Measurements from ENCODE around the gene IFT88. TPM values are rescaled to one million over a fixed set of nuclear protein-coding genes. Genes with fewer than 3 reads are reported as not detected.

IFT88 gene
- polyA plus RNA-seq, 1 donor from 2014 or later: 32.7 TPM

DNA sequence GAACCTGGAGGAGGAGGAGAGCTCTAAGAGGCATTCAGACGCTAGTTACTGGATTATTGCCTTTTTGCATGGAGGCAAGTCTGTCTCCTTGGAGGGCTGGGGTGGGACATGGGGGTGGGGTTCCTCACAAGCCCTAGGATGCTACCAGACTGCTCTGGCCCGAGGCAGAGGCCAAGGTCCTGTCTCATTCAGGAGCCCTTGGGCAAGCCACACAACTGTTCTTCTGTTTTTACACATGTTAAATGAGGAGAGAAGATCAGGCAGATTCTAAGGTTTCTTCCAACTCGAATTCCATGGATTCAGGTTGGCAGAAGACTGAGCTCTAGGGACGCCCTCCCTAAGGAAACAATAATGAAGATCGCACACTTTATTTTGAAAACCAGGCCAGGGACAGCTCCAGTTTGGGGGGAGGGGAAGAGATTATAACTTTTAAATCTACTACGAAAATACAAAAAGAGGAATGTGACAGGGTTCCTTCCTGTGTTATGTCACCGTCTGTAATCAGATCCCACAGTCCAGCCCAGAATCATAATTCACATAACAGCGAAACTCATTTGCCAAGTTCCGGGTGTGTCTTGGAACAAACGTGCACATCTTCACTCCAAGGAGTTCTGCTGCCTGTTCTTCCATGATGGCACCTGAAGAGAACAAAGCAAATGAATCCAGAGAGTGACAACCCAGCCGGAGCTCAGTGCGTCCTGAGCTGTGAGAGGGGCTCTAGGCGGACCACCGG is 161.8 kb downstream of the IFT88 start:
- H3K9me3 ChIP-seq (ENCODE audit: low read length): no peaks in the 10 kb centered on the region
- no peaks in the 10 kb centered on the region for H3K9me2 ChIP-seq (ENCODE audit: insufficient read depth, low read length)
- TF ChIP-seq SMC3 (conservative IDR thresholded peaks at IDR 0.05; ENCODE audit: poor library complexity) (no peak), POLR2AphosphoS5 (IDR thresholded peaks at IDR 0.05) (no peak), RAD21 (conservative IDR thresholded peaks at IDR 0.05) (no peak)
- no peak overlapping the region for H3K27ac ChIP-seq (ENCODE audit: low read length)
- no peaks in the 10 kb centered on the region for H4K20me1 ChIP-seq (ENCODE audit: insufficient read depth)
- no peak overlapping the region for H3K4me2 ChIP-seq (ENCODE audit: low read length)
- no peaks in the 10 kb centered on the region for H3K79me2 ChIP-seq (replicated peaks; ENCODE audit: insufficient read depth, low read length)
- H3K27me3 ChIP-seq (ENCODE audit: insufficient read depth, low read depth, low read length): no peaks in the 10 kb centered on the region
- H2AFZ ChIP-seq (ENCODE audit: low read depth, low read length): no peak overlapping the region
- no peaks in the 10 kb centered on the region for H3F3A ChIP-seq (ENCODE audit: insufficient read depth, low read length, poor library complexity, severe bottlenecking)
- no peak overlapping the region for H3K9ac ChIP-seq (ENCODE audit: low read length)
- H3K36me3 ChIP-seq (ENCODE audit: insufficient read depth, low read length): no peaks in the 10 kb centered on the region
- no peak overlapping the region for H3K4me3 ChIP-seq (ENCODE audit: low read length)

DNA sequence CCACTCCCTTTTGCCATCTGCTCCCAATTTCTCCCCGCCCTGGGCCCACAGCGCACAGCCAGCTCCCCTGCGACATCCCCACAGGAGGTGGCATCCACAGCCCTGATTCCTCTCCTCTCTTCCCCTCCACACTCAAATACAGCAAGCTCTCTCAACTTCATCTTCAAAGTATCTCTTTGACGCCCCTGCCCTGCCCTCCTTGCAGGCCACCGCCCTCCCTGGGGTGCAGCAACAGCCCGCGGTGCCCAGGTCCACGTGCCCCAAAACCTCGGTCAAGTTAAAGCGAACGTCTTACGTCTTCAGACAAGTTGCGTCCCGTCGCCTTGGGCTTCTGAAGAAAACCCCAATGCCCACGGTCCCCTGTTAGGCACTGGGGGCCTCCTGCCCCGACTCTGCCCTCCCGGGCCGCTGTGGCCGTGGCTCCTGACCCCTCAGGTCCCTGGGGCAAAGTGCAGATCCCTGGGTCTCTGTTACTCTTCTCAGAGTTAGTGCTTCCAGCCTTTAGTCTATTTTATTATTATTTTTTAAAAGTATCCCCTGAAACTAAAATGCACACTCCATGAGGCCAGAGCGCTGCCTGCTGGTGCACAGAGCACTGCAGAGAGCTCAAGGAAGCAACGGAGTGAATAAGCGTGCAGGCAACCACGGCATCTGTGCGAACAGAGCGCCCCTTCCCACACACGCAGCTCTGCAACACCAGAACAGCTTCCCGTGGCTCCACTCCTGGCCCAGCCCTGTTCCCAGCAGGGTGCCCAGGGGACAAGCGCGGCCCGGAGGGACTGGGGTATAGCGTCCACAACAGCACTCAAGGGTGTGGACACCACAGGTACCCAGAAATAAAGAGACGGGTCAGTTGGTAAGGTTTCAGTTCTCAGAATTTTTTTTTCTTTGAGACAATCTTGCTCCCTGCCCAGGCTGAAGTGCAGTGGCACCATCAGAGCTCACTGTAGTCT is 163.0 kb downstream of the IFT88 start:
- H3K27ac ChIP-seq (ENCODE audit: low read length): no peak overlapping the region
- H3K4me2 ChIP-seq (ENCODE audit: low read length): no peak overlapping the region
- H4K20me1 ChIP-seq (ENCODE audit: insufficient read depth): no peaks in the 10 kb centered on the region
- H3K9me3 ChIP-seq (ENCODE audit: low read length): no peaks in the 10 kb centered on the region
- H3K9me2 ChIP-seq (ENCODE audit: insufficient read depth, low read length): no peaks in the 10 kb centered on the region
- TF ChIP-seq MXI1 (conservative IDR thresholded peaks at IDR 0.05; ENCODE audit: poor library complexity, severe bottlenecking): no peak
- no peak for TF ChIP-seq EP300 (conservative IDR thresholded peaks at IDR 0.05; ENCODE audit: poor library complexity, severe bottlenecking)
- no peak for TF ChIP-seq TAF1 (IDR thresholded peaks at IDR 0.05; ENCODE audit: low read depth)
- TF ChIP-seq POLR2AphosphoS5 (IDR thresholded peaks at IDR 0.05): no peak
- TF ChIP-seq, protein P1, sequence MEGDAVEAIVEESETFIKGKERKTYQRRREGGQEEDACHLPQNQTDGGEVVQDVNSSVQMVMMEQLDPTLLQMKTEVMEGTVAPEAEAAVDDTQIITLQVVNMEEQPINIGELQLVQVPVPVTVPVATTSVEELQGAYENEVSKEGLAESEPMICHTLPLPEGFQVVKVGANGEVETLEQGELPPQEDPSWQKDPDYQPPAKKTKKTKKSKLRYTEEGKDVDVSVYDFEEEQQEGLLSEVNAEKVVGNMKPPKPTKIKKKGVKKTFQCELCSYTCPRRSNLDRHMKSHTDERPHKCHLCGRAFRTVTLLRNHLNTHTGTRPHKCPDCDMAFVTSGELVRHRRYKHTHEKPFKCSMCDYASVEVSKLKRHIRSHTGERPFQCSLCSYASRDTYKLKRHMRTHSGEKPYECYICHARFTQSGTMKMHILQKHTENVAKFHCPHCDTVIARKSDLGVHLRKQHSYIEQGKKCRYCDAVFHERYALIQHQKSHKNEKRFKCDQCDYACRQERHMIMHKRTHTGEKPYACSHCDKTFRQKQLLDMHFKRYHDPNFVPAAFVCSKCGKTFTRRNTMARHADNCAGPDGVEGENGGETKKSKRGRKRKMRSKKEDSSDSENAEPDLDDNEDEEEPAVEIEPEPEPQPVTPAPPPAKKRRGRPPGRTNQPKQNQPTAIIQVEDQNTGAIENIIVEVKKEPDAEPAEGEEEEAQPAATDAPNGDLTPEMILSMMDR (IDR thresholded peaks at IDR 0.05; ENCODE audit: poor library complexity, severe bottlenecking): no peak
- TF ChIP-seq RAD21 (conservative IDR thresholded peaks at IDR 0.05): no peak
- TF ChIP-seq, protein P2, sequence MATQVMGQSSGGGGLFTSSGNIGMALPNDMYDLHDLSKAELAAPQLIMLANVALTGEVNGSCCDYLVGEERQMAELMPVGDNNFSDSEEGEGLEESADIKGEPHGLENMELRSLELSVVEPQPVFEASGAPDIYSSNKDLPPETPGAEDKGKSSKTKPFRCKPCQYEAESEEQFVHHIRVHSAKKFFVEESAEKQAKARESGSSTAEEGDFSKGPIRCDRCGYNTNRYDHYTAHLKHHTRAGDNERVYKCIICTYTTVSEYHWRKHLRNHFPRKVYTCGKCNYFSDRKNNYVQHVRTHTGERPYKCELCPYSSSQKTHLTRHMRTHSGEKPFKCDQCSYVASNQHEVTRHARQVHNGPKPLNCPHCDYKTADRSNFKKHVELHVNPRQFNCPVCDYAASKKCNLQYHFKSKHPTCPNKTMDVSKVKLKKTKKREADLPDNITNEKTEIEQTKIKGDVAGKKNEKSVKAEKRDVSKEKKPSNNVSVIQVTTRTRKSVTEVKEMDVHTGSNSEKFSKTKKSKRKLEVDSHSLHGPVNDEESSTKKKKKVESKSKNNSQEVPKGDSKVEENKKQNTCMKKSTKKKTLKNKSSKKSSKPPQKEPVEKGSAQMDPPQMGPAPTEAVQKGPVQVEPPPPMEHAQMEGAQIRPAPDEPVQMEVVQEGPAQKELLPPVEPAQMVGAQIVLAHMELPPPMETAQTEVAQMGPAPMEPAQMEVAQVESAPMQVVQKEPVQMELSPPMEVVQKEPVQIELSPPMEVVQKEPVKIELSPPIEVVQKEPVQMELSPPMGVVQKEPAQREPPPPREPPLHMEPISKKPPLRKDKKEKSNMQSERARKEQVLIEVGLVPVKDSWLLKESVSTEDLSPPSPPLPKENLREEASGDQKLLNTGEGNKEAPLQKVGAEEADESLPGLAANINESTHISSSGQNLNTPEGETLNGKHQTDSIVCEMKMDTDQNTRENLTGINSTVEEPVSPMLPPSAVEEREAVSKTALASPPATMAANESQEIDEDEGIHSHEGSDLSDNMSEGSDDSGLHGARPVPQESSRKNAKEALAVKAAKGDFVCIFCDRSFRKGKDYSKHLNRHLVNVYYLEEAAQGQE (IDR thresholded peaks at IDR 0.05; ENCODE audit: borderline replicate concordance): no peak
- TF ChIP-seq EZH2 (IDR thresholded peaks at IDR 0.05; ENCODE audit: borderline replicate concordance, insufficient read depth, low read length, poor library complexity, severe bottlenecking): no peak
- TF ChIP-seq SMC3 (conservative IDR thresholded peaks at IDR 0.05; ENCODE audit: poor library complexity): no peak
- H2AFZ ChIP-seq (ENCODE audit: low read depth, low read length): no peak overlapping the region
- no peaks in the 10 kb centered on the region for H3F3A ChIP-seq (ENCODE audit: insufficient read depth, low read length, poor library complexity, severe bottlenecking)
- no peaks in the 10 kb centered on the region for H3K79me2 ChIP-seq (replicated peaks; ENCODE audit: insufficient read depth, low read length)
- no peak overlapping the region for H3K4me3 ChIP-seq (ENCODE audit: low read length)
- H3K36me3 ChIP-seq (ENCODE audit: insufficient read depth, low read length): no peaks in the 10 kb centered on the region
- no peaks in the 10 kb centered on the region for H3K27me3 ChIP-seq (ENCODE audit: insufficient read depth, low read depth, low read length)
- H3K9ac ChIP-seq (ENCODE audit: low read length): no peak overlapping the region
